Endothelial cell of umbilical vein (primary cell): ENCODE results near the gene CD47. TPM values are rescaled to one million over a fixed set of nuclear protein-coding genes. Genes with fewer than 3 reads are reported as not detected.

Experiments used
- BruUV-seq: library from RNA; stranded (reverse); fragments of 400-500 nt; replicated peaks from 2 replicates; lab custom pipeline; 2021; lab: Mats Ljungman, UMichigan
- CTCF ChIA-PET: fragments of 300-600, 350-600 bp; sonication (Branson Sonifier 250); formaldehyde crosslinking; loops from one replicate; lab custom pipeline; 2021; ENCODE audit warnings: antibody characterized with exemption, inconsistent platforms; lab: Charles Lee
- POLR2A ChIA-PET: fragments of 300-600, 350-600 bp; sonication (Branson Sonifier 250); formaldehyde crosslinking; loops from one replicate; lab custom pipeline; 2021; ENCODE audit warnings: antibody characterized with exemption, inconsistent platforms; lab: Charles Lee
- DNase-seq: peaks from one replicate; pipeline ENCODE4 v3.0.0-alpha.2; 2011; ENCODE audit warnings: low read depth, low spot score
- FAIRE-seq: peaks from 2 replicates; lab custom pipeline; 2011; peaks lifted over from hg19 to GRCh38; lab: Jason Lieb, UNC
- H2AFZ ChIP-seq: 2 replicates; pipeline ENCODE4 v1.6.0; 2012; ENCODE audit warnings: low read depth, low read length, control low read depth, inconsistent platforms
- H3K27ac ChIP-seq: 2 replicates; pipeline ENCODE4 v1.5.1; 2011; ENCODE audit warnings: low read depth, mild to moderate bottlenecking, control low read depth, low read length, moderate library complexity; ENCODE audit not compliant: insufficient read depth
- H3K27me3 ChIP-seq, 2 experiments: 2 replicates each; pipeline versions ENCODE4 v1.6.0 to v1.6.1; 2011; ENCODE audit warnings: low read length in 2 of 2, mixed read lengths in 1 of 2; ENCODE audit not compliant: control insufficient read depth in 2 of 2, insufficient read depth in 2 of 2
- H3K36me3 ChIP-seq, 2 experiments: 2 replicates in 1 of 2; 3 replicates in 1 of 2; pipeline ENCODE4 v1.5.1; 2011; ENCODE audit warnings: low read length in 2 of 2, mild to moderate bottlenecking in 1 of 2, moderate library complexity in 1 of 2; ENCODE audit not compliant: control insufficient read depth in 2 of 2, insufficient read depth in 2 of 2; ENCODE audit errors: extremely low read depth in 1 of 2
- H3K4me1 ChIP-seq: 3 replicates; pipeline ENCODE4 v1.5.1; 2011; ENCODE audit warnings: mild to moderate bottlenecking, low read length; ENCODE audit not compliant: control insufficient read depth, insufficient read depth; ENCODE audit errors: extremely low read depth
- H3K4me2 ChIP-seq: 2 replicates; pipeline ENCODE4 v1.6.1; 2011; ENCODE audit warnings: low read length, control low read depth, mixed read lengths; ENCODE audit not compliant: insufficient read depth
- H3K4me3 ChIP-seq, 3 experiments: fragments of 200-600 bp in 1 of 3; sonication (generic), shearing (Covaris generic) in 1 of 3; replicated peaks in 1 of 3; 2 replicates each; pipeline ENCODE4 v1.5.1; 2011 to 2016; ENCODE audit warnings: control low read depth in 3 of 3, low read length in 3 of 3, mild to moderate bottlenecking in 2 of 3, inconsistent platforms in 1 of 3, low read depth in 1 of 3, moderate library complexity in 1 of 3; ENCODE audit not compliant: insufficient read depth in 1 of 3
- H3K79me2 ChIP-seq: 2 replicates; pipeline ENCODE4 v1.6.0; 2012; ENCODE audit warnings: low read length, inconsistent platforms; ENCODE audit not compliant: control insufficient read depth, insufficient read depth
- H3K9ac ChIP-seq: replicated peaks from 2 replicates; pipeline ENCODE3; 2011; ENCODE audit warnings: low read length, control low read depth; ENCODE audit not compliant: insufficient read depth; ENCODE audit errors: extremely low read depth
- H3K9me1 ChIP-seq: replicated peaks from 3 replicates; pipeline ENCODE4 v1.6.0; 2011; ENCODE audit warnings: mild to moderate bottlenecking, low read length; ENCODE audit not compliant: control insufficient read depth, insufficient read depth; ENCODE audit errors: extremely low read depth
- H3K9me3 ChIP-seq: replicated peaks from 2 replicates; pipeline ENCODE4 v1.5.1; 2012; ENCODE audit warnings: low read length, inconsistent platforms; ENCODE audit not compliant: control insufficient read depth, insufficient read depth
- H4K20me1 ChIP-seq: replicated peaks from 2 replicates; pipeline ENCODE3; 2011; ENCODE audit warnings: mild to moderate bottlenecking, low read length; ENCODE audit not compliant: control insufficient read depth, insufficient read depth; ENCODE audit errors: extremely low read depth
- EZH2 ChIP-seq: IDR thresholded peaks from 2 replicates; pipeline ENCODE4 v1.6.1; 2012; ENCODE audit warnings: borderline replicate concordance, low read depth, mild to moderate bottlenecking, moderate library complexity, low read length, inconsistent platforms; ENCODE audit not compliant: severe bottlenecking
- FOS ChIP-seq: IDR thresholded peaks from 2 replicates; pipeline ENCODE4 v1.6.1; 2011; ENCODE audit warnings: mild to moderate bottlenecking, low read length, moderate library complexity, borderline replicate concordance; ENCODE audit not compliant: insufficient read depth
- GATA2 ChIP-seq: IDR thresholded peaks from 2 replicates; pipeline ENCODE4 v1.7.0; 2011; ENCODE audit warnings: low read depth, mild to moderate bottlenecking, moderate library complexity, mixed read lengths, low read length; ENCODE audit not compliant: insufficient read length, insufficient read depth
- JUN ChIP-seq: IDR thresholded peaks from 2 replicates; pipeline ENCODE4 v1.6.1; 2011; ENCODE audit warnings: borderline replicate concordance, low read depth; ENCODE audit not compliant: insufficient read length, insufficient read depth
- MYC ChIP-seq: IDR thresholded peaks from one replicate; pipeline ENCODE4 v1.6.1; 2011; ENCODE audit warnings: mild to moderate bottlenecking, low read depth, low read length
- POLR2A ChIP-seq: IDR thresholded peaks from 2 replicates; pipeline ENCODE4 v1.6.1; 2012; ENCODE audit warnings: low read depth, mild to moderate bottlenecking, control low read depth, low read length
- POLR2AphosphoS5 ChIP-seq: IDR thresholded peaks from 2 replicates; pipeline ENCODE4 v1.6.1; 2012; ENCODE audit warnings: low read depth, mild to moderate bottlenecking, control low read depth, low read length, moderate library complexity; ENCODE audit not compliant: insufficient read depth
- dilution Hi-C: fragments of 300-500 bp; cut with MboI; formaldehyde crosslinking; loops from one replicate; pipeline ENCODE4 v1.15.0; 2019; ENCODE audit warnings: low sequenced_read_pairs; ENCODE audit not compliant: extremely low pct_ligation_motif_present
- intact Hi-C: fragments of 100-400 bp; cut with micrococcal nuclease; formaldehyde crosslinking; loops from one replicate; pipeline ENCODE4 v1.10.0; 2022
- polyA plus RNA-seq, 4 experiments: library from polyadenylated mRNA; depleted of rRNA in 3 of 4; stranded (reverse) in 3 of 4; unstranded in 1 of 4; fragments of >200 nt; gene quantifications; 2 replicates each; pipeline versions ENCODE4 v1.2.1 to v1.2.3, GENCODE V29; 2011 to 2012; ENCODE audit warnings: missing spikeins in 1 of 4
- total RNA-seq: library from RNA; stranded (reverse); gene quantifications from 2 replicates; pipeline ENCODE4 v1.2.3, GENCODE V29; 2021
- TF ChIP-seq, protein P1 (sequence below), 2 donors: IDR thresholded peaks; 1 replicate in 1 of 2; 2 replicates in 1 of 2; pipeline ENCODE4 v1.5.1; 2011; ENCODE audit warnings: low read length in 2 of 2, mild to moderate bottlenecking in 2 of 2, moderate library complexity in 2 of 2, control low read depth in 1 of 2, inconsistent platforms in 1 of 2, low read depth in 1 of 2; ENCODE audit not compliant: insufficient read depth in 1 of 2; ENCODE audit errors: extremely low read depth in 1 of 2
- TF ChIP-seq, protein P2 (sequence below): IDR thresholded peaks from 2 replicates; pipeline ENCODE4 v1.6.1; 2011; ENCODE audit not compliant: insufficient read depth, insufficient read length

CD47 gene
- total and polyA plus RNA-seq, 2 donors (not counting 3 experiments of a cell fraction or from before 2014, with no cell fraction given): 29.3 to 32.2 TPM

DNA sequence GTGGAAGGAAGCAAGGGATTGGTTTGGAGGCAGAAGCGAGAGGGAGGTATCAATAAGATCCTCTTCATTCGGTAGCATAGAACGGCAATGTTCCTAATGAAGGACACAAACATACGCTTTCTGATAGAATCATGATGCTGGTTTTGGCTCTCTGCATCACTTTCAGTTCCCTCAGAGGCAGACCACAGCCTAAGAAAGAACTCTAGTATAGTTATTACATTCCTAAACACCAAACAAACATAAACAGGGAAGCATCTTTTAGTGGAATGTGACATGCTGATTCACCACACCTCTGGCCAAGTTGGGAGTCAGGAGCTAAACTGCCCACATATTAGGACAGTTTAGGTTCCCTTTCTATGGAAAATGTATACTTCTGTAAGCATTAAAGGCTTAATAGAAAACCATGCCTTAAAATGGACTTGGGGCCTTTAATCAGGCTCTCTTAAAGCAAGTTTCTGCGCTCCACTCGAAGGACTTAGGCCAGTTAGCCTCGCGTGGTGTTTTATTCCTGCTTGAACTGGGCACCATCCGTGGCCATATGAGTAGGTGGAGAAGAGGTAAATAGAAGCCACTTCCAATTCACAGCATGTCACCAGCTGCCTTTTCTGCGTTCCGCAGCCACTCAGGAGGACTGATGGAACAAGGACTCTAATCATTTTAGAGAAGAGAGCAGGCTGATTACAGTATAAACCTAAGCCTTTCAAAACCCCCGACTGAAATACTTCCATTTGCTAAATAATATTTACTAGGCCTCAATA, 53.7 kb downstream of the CD47 start:
- H3K9ac ChIP-seq: no peak overlapping the region
- intact Hi-C loops: loop anchor here (5.0 kb wide), 1 partner anchor 185 kb away; the partner anchor contains the start of gene IFT57
- peak; percentile 64 for FAIRE-seq
- BruUV-seq: no TSS peak
- no peak for DNase-seq
- H3K9me1 ChIP-seq: no peaks in the 10 kb centered on the region
- H3K79me2 ChIP-seq: no peaks in the 10 kb centered on the region
- no peaks in the 10 kb centered on the region for H3K36me3 ChIP-seq
- H3K9me3 ChIP-seq: no peaks in the 10 kb centered on the region
- CTCF ChIA-PET: interaction anchor here (0.7 to 1.5 kb wide), 5 partner anchors 11 to 440 kb away, joined by 3 to 5 read pairs (median 3); no protein-coding TSS in a partner anchor
- H2AFZ ChIP-seq: peak overlapping the region; percentile 49
- TF ChIP-seq EZH2 (no peak), JUN (no peak), POLR2A (no peak), GATA2 (no peak), POLR2AphosphoS5 (no peak), FOS (no peak), MYC (no peak)
- TF ChIP-seq, protein P1, sequence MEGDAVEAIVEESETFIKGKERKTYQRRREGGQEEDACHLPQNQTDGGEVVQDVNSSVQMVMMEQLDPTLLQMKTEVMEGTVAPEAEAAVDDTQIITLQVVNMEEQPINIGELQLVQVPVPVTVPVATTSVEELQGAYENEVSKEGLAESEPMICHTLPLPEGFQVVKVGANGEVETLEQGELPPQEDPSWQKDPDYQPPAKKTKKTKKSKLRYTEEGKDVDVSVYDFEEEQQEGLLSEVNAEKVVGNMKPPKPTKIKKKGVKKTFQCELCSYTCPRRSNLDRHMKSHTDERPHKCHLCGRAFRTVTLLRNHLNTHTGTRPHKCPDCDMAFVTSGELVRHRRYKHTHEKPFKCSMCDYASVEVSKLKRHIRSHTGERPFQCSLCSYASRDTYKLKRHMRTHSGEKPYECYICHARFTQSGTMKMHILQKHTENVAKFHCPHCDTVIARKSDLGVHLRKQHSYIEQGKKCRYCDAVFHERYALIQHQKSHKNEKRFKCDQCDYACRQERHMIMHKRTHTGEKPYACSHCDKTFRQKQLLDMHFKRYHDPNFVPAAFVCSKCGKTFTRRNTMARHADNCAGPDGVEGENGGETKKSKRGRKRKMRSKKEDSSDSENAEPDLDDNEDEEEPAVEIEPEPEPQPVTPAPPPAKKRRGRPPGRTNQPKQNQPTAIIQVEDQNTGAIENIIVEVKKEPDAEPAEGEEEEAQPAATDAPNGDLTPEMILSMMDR (IDR thresholded peaks at IDR 0.05; ENCODE audit: extremely low read depth in 1 of 2, insufficient read depth in 1 of 2, low read depth in 1 of 2, low read length in 2 of 2): no peak
- TF ChIP-seq, protein P2, sequence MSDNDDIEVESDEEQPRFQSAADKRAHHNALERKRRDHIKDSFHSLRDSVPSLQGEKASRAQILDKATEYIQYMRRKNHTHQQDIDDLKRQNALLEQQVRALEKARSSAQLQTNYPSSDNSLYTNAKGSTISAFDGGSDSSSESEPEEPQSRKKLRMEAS: no peak
- H4K20me1 ChIP-seq: no peaks in the 10 kb centered on the region
- POLR2A ChIA-PET: no interaction called here
- no peak overlapping the region for H3K4me3 ChIP-seq
- peak overlapping the region; percentile 14 for H3K4me2 ChIP-seq
- dilution Hi-C loops: no loop called here
- peaks cover 21% of the 10 kb centered on the region for H3K4me1 ChIP-seq
- no peaks in the 10 kb centered on the region for H3K27me3 ChIP-seq
- no peak overlapping the region for H3K27ac ChIP-seq
